GM20000 (cell line): ENCODE results near the gene PHACTR2.

Source experiments
- DNase-seq: peaks from one replicate; pipeline ENCODE4 v3.0.0; 2012; ENCODE audit warnings: low spot score
- CTCF ChIP-seq: IDR thresholded peaks from 2 replicates; pipeline ENCODE4 v1.5.1; 2012; ENCODE audit warnings: mild to moderate bottlenecking, control low read depth; ENCODE audit errors: extremely low read depth, missing control alignments

The PHACTR2 gene

GRCh38 chr6:143677577-143677890 lies 231 bp upstream of the PHACTR2 start:
- no peak for TF ChIP-seq CTCF
- DNase-seq: no peak

GRCh38 chr6:143679041-143679440 lies 1.3 kb downstream of the PHACTR2 start:
- DNase-seq: no peak
- TF ChIP-seq CTCF: no peak

GRCh38 chr6:143680141-143680540 lies 2.4 kb downstream of the PHACTR2 start:
- no peak for TF ChIP-seq CTCF
- no peak for DNase-seq

- no peak for TF ChIP-seq CTCF
- DNase-seq: no peak
These were observed 5.0 kb downstream of the PHACTR2 start for GRCh38 chr6:143682805-143683204.

GRCh38 chr6:143684486-143684885 lies 6.7 kb downstream of the PHACTR2 start:
- TF ChIP-seq CTCF: no peak
- DNase-seq: no peak

- TF ChIP-seq CTCF: no peak
- no peak for DNase-seq
These were observed 7.9 kb downstream of the PHACTR2 start for GRCh38 chr6:143685653-143686052.

GRCh38 chr6:143687591-143687990 lies 9.8 kb downstream of the PHACTR2 start:
- no peak for TF ChIP-seq CTCF
- DNase-seq: no peak
